ENCODE results near the gene TSPAN1. TPM values are rescaled to one million over a fixed set of nuclear protein-coding genes. Genes with fewer than 3 reads are reported as not detected.
A peak's percentile ranks its signal among the peaks of the same experiment; 100 is the strongest.

TSPAN1 gene
- total and polyA plus RNA-seq, 10 of the 15 experiments (the other 5 are each of a cell fraction or from before 2014, with no cell fraction given), result 0.08 to 0.29 (median 0.23) TPM; not detected in 5

DNA sequence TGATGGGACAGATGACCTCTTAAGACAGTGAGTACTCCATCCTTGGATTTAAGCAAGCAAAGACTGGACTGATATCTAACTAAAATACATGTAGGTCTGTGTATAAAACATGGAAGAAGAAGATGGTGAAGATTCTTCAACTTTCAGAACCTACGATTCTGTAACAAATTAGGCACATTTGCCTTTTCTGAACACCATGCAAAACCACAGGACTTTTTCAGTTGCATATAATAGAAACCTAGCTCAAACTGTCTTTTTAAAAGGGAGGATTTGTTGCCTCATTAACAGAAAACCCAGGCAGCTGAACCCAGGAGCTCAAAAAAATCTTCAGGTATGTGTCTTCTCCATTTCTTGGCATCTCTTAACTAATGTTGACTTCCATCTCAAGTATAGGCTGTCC is 14.7 kb upstream of the TSPAN1 start:
- CTCF ChIA-PET, result interaction anchor here (1.2 to 1.9 kb wide), 5 partner anchors 11 to 120 kb away, joined by 3 to 7 read pairs (median 5); no protein-coding TSS in a partner anchor
- RAD21 ChIA-PET (ENCODE audit: unreplicated experiment), result interaction anchor here (1.0 to 2.5 kb wide), 4 partner anchors 10 to 97 kb away, joined by 3 to 13 read pairs (median 4); no protein-coding TSS in a partner anchor
- Histone ChIP-seq H3K79me2 (ENCODE audit: control insufficient read depth, insufficient read depth, low read length) (no peaks in the 10 kb centered on the region), H3K9ac (ENCODE audit: control insufficient read depth, insufficient read depth, low read length) (no peak overlapping the region), H3K4me1 (ENCODE audit: control insufficient read depth, insufficient read depth, low read length) (peaks cover 10% of the 10 kb centered on the region), H3K27ac (ENCODE audit: control insufficient read depth, insufficient read depth) (no peak overlapping the region), H3K4me3 (no peak overlapping the region), H3K27me3 (replicated peaks in 1 of 2; ENCODE audit: control insufficient read depth in 2 of 2, insufficient read depth in 2 of 2, low read length in 1 of 2) (no peaks in the 10 kb centered on the region), H4K20me1 (ENCODE audit: control insufficient read depth, insufficient read depth) (no peaks in the 10 kb centered on the region), H3K9me3 (replicated peaks; ENCODE audit: control insufficient read depth, insufficient read depth, low read length) (no peaks in the 10 kb centered on the region), H2AFZ (ENCODE audit: control insufficient read depth, low read depth, low read length) (no peak overlapping the region), H3K4me2 (ENCODE audit: control insufficient read depth, insufficient read depth) (peak overlapping the region; percentile 6; the same call in 1 of the 2 replicates), H3K36me3 (ENCODE audit: control insufficient read depth in 2 of 2, insufficient read depth in 2 of 2, low read length in 1 of 2) (no peaks in the 10 kb centered on the region)
- DNase-seq (ENCODE audit: low read depth, low spot score) (no peak), FAIRE-seq (no peak), ATAC-seq (peak; percentile 59)
- SMC1A ChIA-PET (ENCODE audit: uncharacterized antibody, unreplicated experiment), result interaction anchor here (0.6 to 4.2 kb wide), 17 partner anchors 10 to 117 kb away, joined by 3 to 20 read pairs (median 5); partner anchors contain the start of genes PIK3R3 and TSPAN1
- WGBS (ENCODE audit: insufficient coverage, insufficient replicate concordance, low lambda C conversion rate, missing lambda C conversion rate), result 0% methylated on average over 1 of the region's 1 CpG
- in situ Hi-C loops (cut with MboI), result no loop called here
- intact Hi-C loops (cut with micrococcal nuclease; ENCODE audit: unreplicated experiment), result no loop called here
- BruUV-seq (replicated peaks), result no TSS peak
- TF ChIP-seq TCF12 (IDR thresholded peaks at IDR 0.05; ENCODE audit: low read depth, low read length) (no peak), RUNX3 (IDR thresholded peaks at IDR 0.05; ENCODE audit: low read length) (peak; percentile 55)
- TF ChIP-seq, protein P1, sequence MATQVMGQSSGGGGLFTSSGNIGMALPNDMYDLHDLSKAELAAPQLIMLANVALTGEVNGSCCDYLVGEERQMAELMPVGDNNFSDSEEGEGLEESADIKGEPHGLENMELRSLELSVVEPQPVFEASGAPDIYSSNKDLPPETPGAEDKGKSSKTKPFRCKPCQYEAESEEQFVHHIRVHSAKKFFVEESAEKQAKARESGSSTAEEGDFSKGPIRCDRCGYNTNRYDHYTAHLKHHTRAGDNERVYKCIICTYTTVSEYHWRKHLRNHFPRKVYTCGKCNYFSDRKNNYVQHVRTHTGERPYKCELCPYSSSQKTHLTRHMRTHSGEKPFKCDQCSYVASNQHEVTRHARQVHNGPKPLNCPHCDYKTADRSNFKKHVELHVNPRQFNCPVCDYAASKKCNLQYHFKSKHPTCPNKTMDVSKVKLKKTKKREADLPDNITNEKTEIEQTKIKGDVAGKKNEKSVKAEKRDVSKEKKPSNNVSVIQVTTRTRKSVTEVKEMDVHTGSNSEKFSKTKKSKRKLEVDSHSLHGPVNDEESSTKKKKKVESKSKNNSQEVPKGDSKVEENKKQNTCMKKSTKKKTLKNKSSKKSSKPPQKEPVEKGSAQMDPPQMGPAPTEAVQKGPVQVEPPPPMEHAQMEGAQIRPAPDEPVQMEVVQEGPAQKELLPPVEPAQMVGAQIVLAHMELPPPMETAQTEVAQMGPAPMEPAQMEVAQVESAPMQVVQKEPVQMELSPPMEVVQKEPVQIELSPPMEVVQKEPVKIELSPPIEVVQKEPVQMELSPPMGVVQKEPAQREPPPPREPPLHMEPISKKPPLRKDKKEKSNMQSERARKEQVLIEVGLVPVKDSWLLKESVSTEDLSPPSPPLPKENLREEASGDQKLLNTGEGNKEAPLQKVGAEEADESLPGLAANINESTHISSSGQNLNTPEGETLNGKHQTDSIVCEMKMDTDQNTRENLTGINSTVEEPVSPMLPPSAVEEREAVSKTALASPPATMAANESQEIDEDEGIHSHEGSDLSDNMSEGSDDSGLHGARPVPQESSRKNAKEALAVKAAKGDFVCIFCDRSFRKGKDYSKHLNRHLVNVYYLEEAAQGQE (IDR thresholded peaks at IDR 0.05; ENCODE audit: low read depth, low read length), result no peak
- POLR2A ChIA-PET, result interaction anchor here (0.7 to 1.5 kb wide), 4 partner anchors 13 to 26 kb away, joined by 3 read pairs; no protein-coding TSS in a partner anchor
